ENCODE data around the gene YJEFN3. TPM values are rescaled to one million over a fixed set of nuclear protein-coding genes. Genes with fewer than 3 reads are reported as not detected.

YJEFN3 gene
- polyA plus RNA-seq, 1 donor (not counting 4 experiments of a cell fraction or from before 2014, with no cell fraction given) = 1.2 TPM

DNA sequence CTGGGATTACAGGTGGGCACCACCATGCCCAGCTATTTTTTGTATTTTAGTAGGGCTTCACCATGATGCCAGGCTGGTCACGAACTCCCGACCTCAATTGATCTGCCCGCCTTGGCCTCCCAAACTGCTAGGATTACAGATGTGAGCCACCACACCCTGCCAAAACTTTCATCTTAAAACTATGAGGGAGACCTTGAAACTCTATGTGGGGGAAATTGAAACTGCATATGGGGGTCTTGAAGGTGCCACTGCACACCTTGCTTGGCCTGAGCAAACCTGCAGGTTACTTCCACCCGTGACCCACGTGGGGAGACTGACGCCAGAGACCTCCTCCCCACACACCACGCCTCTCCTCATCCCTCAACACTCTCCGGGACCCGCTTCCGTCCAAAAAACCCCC is 25.0 kb downstream of the YJEFN3 start:
- dilution Hi-C loops (cut with MboI; ENCODE audit: extremely low pct_ligation_motif_present, low sequenced_read_pairs) = no loop called here
- no peak for FAIRE-seq

DNA sequence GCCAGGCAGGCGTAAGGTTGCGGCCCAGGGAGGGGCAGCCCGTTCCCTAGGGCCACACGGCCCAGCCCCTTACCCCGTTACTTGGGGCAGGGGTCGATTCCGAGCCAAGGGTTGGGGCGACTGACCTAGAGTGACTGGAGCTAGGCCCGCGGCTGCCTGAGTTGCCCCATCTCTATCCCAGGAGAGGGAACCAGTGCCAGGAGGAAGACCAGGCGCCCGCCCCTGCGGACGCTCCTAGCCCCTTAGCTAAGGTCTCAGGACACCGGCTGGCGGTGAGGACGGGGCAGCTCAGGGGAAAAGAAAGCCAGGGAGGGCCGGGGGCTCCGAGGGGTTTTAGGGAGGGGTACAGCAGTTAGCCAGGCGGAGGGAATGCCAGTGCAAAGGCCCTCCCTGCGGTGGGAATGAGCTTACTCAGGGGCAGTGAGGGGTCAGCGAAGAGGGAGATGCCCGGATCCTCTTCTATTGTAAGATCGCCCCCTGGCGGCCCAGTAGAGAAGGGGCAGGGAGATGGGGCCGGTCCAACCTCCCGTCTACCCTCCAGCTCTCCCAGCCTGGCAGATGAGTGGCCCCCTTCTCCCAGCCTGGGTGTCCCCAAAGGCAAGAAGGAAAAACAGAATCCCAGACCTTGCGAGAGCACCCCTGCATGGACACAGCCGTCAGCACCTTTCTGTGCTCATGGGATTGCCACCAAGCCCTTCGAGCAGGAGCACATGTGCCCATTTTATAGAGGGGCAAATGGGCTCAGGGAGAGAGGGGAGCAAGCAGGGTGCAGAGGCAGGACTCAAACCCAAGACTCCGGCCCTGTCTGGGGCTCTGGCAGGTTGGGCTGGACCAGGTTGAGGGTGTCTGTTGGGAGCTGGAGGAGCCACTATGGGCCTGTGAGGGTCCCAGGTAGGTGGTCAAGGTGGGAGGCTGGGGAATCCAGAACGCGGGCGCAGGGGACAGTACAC is 25.6 kb downstream of the YJEFN3 start:
- TF ChIP-seq CTCF (optimal IDR thresholded peaks at IDR 0.05 in 1 of 3, IDR thresholded peaks at IDR 0.05 in 1 of 3, conservative IDR thresholded peaks at IDR 0.05 in 1 of 3; ENCODE audit: extremely low read depth in 1 of 3, insufficient read depth in 2 of 3, low read length in 3 of 3) (peak; percentile 71 to 88 (median 79)), EZH2 (IDR thresholded peaks at IDR 0.05; ENCODE audit: low read length) (no peak)
- Histone ChIP-seq H3K9me1 (ENCODE audit: control insufficient read depth, extremely low read depth, insufficient read depth, low read length) (no peaks in the 10 kb centered on the region), H4K20me1 (ENCODE audit: control insufficient read depth, extremely low read depth, insufficient read depth, low read length) (no peaks in the 10 kb centered on the region), H3K79me2 (ENCODE audit: control insufficient read depth, insufficient read depth, low read length) (no peaks in the 10 kb centered on the region), H3K9ac (ENCODE audit: control insufficient read depth, extremely low read depth, insufficient read depth, low read length) (no peak overlapping the region), H3K9me3 (ENCODE audit: control insufficient read depth, low read depth, low read length) (no peaks in the 10 kb centered on the region), H3K4me1 (ENCODE audit: control insufficient read depth, extremely low read depth, insufficient read depth, low read length) (no peaks in the 10 kb centered on the region), H3K4me3 (ENCODE audit: control insufficient read depth in 2 of 3, extremely low read depth in 1 of 3, insufficient read depth in 2 of 3, low read depth in 1 of 3, low read length in 3 of 3) (no peak overlapping the region), H2AFZ (ENCODE audit: control insufficient read depth, low read length) (no peak overlapping the region), H3K36me3 (ENCODE audit: control insufficient read depth in 2 of 2, extremely low read depth in 1 of 2, insufficient read depth in 2 of 2, low read length in 2 of 2) (no peaks in the 10 kb centered on the region), H3K4me2 (ENCODE audit: control insufficient read depth, extremely low read depth, insufficient read depth, low read depth, low read length) (no peak overlapping the region), H3K27me3 (ENCODE audit: control insufficient read depth, extremely low read depth, insufficient read depth, low read length) (peaks cover 10% of the 10 kb centered on the region), H3K27ac (ENCODE audit: control insufficient read depth, insufficient read depth, low read length) (no peak overlapping the region)
- FAIRE-seq (no peak), DNase-seq (ENCODE audit: low read depth, low spot score) (no peak)
- dilution Hi-C loops (cut with MboI; ENCODE audit: extremely low pct_ligation_motif_present, low sequenced_read_pairs) = no loop called here

More for the DNA sequence above, 25.0 kb downstream of the YJEFN3 start:
- no peak for DNase-seq (ENCODE audit: low read depth, low spot score)
- Histone ChIP-seq H4K20me1 (ENCODE audit: control insufficient read depth, extremely low read depth, insufficient read depth, low read length) (no peaks in the 10 kb centered on the region), H3K4me3 (ENCODE audit: control insufficient read depth in 2 of 3, extremely low read depth in 1 of 3, insufficient read depth in 2 of 3, low read depth in 1 of 3, low read length in 3 of 3) (no peak overlapping the region), H3K27me3 (ENCODE audit: control insufficient read depth, extremely low read depth, insufficient read depth, low read length) (peaks cover 17% of the 10 kb centered on the region), H3K4me2 (ENCODE audit: control insufficient read depth, extremely low read depth, insufficient read depth, low read depth, low read length) (no peak overlapping the region), H3K9me1 (ENCODE audit: control insufficient read depth, extremely low read depth, insufficient read depth, low read length) (no peaks in the 10 kb centered on the region), H3K9ac (ENCODE audit: control insufficient read depth, extremely low read depth, insufficient read depth, low read length) (no peak overlapping the region), H3K27ac (ENCODE audit: control insufficient read depth, insufficient read depth, low read length) (no peak overlapping the region), H3K36me3 (ENCODE audit: control insufficient read depth in 2 of 2, extremely low read depth in 1 of 2, insufficient read depth in 2 of 2, low read length in 2 of 2) (no peaks in the 10 kb centered on the region), H3K79me2 (ENCODE audit: control insufficient read depth, insufficient read depth, low read length) (no peaks in the 10 kb centered on the region), H3K9me3 (ENCODE audit: control insufficient read depth, low read depth, low read length) (no peaks in the 10 kb centered on the region), H3K4me1 (ENCODE audit: control insufficient read depth, extremely low read depth, insufficient read depth, low read length) (no peaks in the 10 kb centered on the region), H2AFZ (ENCODE audit: control insufficient read depth, low read length) (no peak overlapping the region)
- no peak for TF ChIP-seq CTCF (optimal IDR thresholded peaks at IDR 0.05 in 1 of 3, IDR thresholded peaks at IDR 0.05 in 1 of 3, conservative IDR thresholded peaks at IDR 0.05 in 1 of 3; ENCODE audit: extremely low read depth in 1 of 3, insufficient read depth in 2 of 3, low read length in 3 of 3)
